NK-92 (cell line): ENCODE measurements around the gene ITPR3.
"Not testable (repeated sequence)": the region's sequence is repeated elsewhere in the genome, so short reads cannot be mapped to it uniquely, and the experiment has no call there.

Experiments used
- DNase-seq: peaks from one replicate; lab custom pipeline; 2025; ENCODE audit not compliant: unreplicated experiment; lab: John Stamatoyannopoulos, UW

Gene ITPR3

GRCh38 chr6:33610779-33611732, 10.1 kb upstream of the ITPR3 start:
- DNase-seq, result no peak

- no peak for DNase-seq
Measured at GRCh38 chr6:33613146-33613794, 7.9 kb upstream of the ITPR3 start.

GRCh38 chr6:33613795-33614168, 7.3 kb upstream of the ITPR3 start:
- DNase-seq, result no peak

GRCh38 chr6:33616113-33616512, 5.0 kb upstream of the ITPR3 start:
- no peak for DNase-seq

- DNase-seq, result no peak
Measured at GRCh38 chr6:33616913-33617312, 4.2 kb upstream of the ITPR3 start.

- DNase-seq, result no peak
Measured at GRCh38 chr6:33619166-33619840, 1.8 kb upstream of the ITPR3 start.

- DNase-seq, result no peak
Measured at GRCh38 chr6:33620158-33620855, 815 bp upstream of the ITPR3 start.

- DNase-seq, result no peak
Measured at GRCh38 chr6:33621711-33622388, 728 bp downstream of the ITPR3 start.

GRCh38 chr6:33622456-33623431, 1.6 kb downstream of the ITPR3 start:
- DNase-seq, result no peak

GRCh38 chr6:33623895-33624381, 2.8 kb downstream of the ITPR3 start:
- no peak for DNase-seq

GRCh38 chr6:33624856-33625255, 3.7 kb downstream of the ITPR3 start:
- DNase-seq, result no peak

GRCh38 chr6:33627876-33628275, 6.8 kb downstream of the ITPR3 start:
- no peak for DNase-seq

GRCh38 chr6:33628401-33628964, 7.4 kb downstream of the ITPR3 start:
- DNase-seq, result no peak

- no peak for DNase-seq
Measured at GRCh38 chr6:33630014-33630413, 8.9 kb downstream of the ITPR3 start.

- DNase-seq, result not testable (repeated sequence)
Measured at GRCh38 chr6:33631521-33631920, 10.4 kb downstream of the ITPR3 start.

- DNase-seq, result no peak
Measured at GRCh38 chr6:33631971-33632557, 10.9 kb downstream of the ITPR3 start.

GRCh38 chr6:33632558-33633039, 11.5 kb downstream of the ITPR3 start:
- DNase-seq, result no peak

GRCh38 chr6:33633084-33633461, 12.0 kb downstream of the ITPR3 start:
- no peak for DNase-seq
